Activated CD4-positive, alpha-beta T cell treated with anti-CD3 and anti-CD28 coated beads, Interleukin-2, amount 50 U/mL, for 1 hour (primary cell): ENCODE results near the gene NUP214.
"Not testable (repeated sequence)": the region's sequence is repeated elsewhere in the genome, so short reads cannot be mapped to it uniquely, and the experiment has no call there.

ENCODE experiments used
- DNase-seq: peaks from one replicate; pipeline ENCODE4 v3.0.0-alpha.2; 2020

NUP214 gene

DNA sequence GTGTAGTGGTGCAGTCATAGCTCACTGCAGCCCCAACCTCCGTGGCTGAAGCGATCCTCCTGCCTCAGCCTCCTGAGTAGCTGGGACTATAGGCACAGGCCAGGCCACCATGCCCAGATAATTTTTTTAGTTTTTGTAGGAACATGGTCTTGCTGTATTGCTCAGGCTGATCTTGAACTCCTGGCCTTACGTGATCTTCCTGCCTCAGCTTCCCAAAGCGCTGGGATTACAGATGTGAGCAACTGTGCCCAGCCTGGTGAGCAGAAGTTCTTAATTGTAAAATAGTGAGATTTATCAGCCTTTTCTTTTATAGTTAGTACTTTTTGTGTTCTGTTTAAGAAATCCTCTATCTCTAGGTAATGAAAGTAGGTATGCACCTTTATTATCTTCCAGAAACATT is 42.5 kb downstream of the NUP214 start:
- DNase-seq, result no peak

DNA sequence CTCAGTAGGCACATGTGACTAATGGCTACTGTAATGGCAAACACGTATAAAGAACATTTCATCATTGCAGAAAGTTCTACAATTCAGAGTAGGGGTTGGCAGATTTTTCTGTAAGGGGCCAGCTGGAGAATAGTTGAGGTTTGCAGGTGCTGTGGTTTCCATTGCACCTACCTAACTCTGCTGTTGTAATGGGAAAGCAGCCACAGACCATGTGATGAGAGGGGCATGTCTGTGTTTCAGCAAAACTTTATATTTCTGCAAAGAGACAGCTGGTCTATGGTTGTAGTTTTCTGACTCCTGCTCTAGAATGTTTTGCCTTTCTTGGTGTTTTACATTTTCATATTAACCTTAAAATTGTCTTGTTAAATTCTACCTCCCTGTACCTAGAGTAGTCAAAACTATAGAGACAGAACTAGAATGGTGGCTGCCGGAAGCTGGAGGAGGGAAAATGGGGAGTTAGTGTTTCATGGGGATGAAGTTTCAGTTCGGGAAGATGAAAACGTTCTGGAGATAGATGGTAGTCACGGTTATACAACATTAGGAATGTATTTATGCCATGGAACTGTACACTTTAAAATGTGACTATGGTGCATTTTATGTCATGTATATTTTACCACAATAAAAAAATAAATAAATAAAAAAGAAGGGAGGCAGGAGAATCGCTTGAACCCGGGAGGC is 44.3 kb downstream of the NUP214 start:
- DNase-seq, result no peak

DNA sequence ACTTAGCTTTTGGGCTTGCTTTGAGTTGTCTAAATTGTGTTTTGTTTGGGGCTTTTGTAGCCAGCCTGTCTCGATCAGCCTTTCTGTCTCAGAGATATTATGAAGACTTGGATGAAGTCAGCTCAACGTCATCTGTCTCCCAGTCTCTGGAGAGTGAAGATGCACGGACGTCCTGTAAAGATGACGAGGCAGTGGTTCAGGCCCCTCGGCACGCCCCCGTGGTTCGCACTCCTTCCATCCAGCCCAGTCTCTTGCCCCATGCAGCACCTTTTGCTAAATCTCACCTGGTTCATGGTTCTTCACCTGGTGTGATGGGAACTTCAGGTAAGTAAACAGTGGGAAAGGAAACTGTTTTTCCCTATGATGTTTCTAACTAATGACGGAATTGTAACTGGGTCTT is 48.6 kb downstream of the NUP214 start:
- no peak for DNase-seq

DNA sequence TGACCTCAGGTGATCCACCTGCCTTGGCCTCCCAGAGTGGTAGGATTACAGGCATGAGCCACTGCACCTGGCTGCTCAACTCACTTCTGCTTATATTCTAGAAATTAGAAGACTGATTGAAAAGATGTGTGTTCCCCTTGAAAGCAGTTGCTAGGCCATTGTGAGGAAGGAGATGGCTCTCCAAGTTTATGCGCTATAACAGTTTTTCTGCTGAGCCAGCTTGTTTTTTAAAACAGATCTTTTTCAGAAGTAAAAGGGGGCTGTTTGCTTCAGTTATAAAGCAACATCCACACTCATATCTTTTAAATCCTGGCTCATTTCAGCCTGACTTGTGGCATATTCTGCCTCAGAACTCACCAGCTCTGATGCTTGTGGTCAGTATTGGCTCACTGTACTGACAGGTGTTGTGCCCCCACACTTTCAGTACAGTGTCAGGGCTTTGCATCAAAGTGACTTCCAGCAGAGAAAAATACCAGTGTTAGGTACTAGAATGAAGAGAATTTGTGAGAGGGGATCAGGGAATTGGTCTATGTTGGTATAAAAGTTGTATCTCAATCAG is 49.4 kb downstream of the NUP214 start:
- no peak for DNase-seq

DNA sequence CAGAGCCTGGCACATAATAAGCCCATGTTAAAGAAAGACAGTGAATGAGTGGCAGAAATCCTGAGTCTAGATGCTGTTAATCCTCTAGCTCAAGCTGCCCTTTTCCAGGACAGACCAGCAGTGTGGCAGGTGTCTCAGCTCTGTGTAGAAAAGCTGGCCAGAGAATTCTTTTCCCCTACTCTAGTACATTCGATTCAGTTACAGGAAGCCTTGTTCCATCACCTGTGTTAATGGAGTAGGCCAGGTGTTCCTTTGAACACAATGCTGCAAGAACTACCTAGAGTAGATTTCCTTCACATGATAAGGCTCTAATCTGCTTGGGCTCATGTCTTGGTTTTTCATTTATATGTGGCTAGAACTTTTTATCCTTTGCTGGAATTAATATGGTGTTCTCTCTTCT is 52.5 kb downstream of the NUP214 start:
- no peak for DNase-seq

DNA sequence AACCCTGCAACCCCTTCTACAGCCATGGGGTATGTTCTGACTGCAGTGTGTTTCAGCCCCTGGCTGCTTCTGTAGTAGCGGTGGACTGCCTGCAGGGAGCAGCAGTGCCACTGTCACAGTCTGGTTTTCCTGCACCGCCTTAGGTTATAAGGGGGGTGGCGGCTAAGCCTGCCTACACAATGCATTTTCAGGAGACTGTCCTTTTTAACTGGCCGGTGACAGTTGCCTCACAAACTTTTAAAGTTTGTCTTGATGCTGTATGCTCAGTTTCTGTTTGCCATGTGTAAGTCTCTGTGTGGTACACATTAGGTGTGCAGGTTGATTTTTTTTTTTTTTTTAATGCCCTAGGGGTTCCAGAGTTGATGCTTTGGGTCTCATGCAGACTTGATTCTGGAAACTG is 53.0 kb downstream of the NUP214 start:
- DNase-seq, result peak; percentile 77

DNA sequence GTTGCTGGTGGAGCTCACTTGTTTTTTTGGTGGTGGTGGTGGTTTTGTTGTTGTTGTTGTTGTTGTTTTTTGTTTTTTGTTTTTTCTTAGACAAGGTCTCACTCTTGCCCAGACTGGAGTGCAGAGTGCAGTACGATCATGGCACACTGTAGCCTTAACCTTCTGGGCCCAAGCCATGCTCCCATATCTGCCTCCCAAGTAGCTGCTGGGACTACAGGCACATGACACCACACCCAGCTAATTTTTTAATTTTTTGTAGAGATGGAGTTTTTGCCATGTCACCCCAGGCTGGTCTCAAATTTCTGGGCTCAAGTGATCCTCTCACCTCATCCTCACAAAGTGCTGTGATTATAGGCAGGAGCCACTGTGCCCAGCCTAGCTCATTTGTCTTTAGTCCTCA is 53.5 kb downstream of the NUP214 start:
- DNase-seq, result no peak

DNA sequence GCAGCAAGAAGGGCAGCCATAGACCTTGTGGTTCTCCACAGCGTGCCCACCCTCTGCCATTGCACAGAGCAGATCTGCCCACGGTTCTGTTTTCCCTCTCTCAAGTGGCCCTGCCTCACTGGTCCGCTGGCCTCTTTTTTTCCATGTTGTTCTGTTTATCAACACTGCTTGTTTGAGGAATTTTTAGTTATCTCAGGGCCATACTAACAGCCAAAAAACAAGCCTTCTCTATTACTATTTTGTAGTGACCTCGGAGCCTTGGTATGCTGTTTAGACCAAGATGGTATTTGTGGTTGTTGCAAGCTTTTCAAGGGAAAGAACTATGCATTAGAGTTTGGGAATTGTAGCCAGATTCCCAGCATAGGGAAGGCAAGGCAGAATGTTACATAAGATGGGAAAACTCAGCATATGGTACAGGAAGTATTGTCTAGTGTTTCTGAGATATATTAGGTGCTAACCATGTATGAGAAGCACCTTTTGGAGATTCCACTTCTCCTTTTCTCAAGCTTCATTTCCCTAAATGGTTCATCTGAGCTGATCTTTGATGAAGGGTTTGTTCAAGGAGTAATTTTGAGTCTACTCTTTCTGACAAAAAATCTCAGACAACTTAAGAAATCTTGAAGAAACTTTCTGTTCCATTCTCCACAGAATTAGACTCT is 54.3 kb downstream of the NUP214 start:
- no peak for DNase-seq

DNA sequence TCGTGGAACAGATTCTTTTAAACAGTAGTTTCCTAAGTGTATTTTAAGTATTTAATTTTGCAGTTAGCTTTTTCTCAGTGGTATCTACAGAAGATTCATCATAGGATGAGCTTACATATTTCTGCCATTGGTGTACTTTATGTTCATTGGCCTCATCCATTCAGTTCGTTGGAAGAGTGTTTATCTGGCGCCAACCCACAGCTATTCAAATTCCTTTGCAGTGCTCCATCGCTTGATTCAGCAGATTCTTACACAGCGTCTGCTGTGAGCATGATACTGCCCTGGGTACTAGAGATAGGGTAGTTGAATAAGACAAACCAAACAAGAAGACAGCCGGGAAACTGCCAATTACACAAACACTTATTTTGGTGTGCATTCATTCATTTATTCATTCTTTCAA is 55.1 kb downstream of the NUP214 start:
- DNase-seq, result no peak

DNA sequence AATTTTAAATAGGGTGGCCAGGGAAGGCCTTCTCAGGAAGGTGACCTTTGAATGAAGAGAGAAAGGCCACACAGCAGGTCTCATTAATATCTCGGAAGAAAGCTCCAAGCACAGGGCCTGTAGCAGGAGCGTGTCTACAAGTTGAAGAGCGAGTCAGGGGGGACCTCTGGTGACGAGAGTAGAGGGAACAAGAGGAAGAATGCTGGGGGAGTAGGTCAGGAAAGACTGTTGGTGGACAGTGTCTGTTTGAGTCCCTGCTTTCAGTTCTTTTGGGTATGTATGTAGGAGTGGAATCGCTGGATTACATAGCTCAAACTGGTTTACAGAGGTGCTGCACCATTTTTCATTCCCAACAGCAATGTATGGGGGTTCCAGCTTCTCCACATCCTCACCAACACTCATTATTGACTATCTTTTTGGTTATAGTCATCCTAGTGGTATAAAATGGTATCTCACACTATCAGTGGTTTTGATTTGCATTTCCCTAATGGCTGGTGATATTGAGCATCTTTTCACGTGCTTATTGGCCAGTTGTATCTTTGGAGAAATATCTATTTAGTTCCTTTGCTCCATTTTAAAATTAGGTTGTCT is 55.8 kb downstream of the NUP214 start:
- no peak for DNase-seq

DNA sequence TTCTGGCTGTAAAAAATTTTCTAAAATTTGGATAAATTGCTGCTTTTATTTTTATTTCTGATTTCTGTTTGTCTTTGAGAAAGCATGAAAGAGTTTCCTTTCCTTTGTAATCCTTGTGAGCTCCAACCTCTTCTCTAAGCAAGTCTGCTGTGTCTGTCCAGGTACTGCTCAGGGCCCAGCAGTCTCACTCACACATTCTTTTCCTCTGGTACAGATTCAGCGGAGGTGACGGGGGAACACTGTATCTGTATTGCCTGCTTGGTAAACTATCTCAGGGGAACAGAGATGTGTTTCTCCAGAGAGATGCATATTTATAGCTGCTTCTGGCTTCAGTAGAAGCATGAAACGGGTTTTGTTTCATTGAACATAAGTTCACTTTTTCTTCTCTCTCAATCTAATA is 60.5 kb downstream of the NUP214 start:
- DNase-seq, result no peak

DNA sequence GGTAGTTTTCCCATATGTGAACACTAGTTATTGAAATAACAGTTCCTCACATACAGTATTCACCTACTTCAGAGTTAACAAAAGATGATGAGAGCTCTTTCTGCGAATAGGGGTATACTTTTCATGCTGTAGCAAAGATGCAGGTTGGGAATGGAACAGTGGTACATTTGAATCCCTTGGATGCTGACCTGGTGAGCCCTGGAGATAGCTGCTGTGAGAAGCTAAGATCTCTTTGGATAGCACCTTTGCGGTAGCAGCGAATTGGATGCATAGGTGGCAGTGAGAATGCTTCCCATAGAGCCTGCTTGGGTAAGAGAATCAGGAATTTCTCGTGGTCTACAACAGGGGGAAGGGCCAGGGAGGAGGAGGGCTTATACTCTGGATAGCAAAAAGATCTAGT is 61.2 kb downstream of the NUP214 start:
- no peak for DNase-seq

DNA sequence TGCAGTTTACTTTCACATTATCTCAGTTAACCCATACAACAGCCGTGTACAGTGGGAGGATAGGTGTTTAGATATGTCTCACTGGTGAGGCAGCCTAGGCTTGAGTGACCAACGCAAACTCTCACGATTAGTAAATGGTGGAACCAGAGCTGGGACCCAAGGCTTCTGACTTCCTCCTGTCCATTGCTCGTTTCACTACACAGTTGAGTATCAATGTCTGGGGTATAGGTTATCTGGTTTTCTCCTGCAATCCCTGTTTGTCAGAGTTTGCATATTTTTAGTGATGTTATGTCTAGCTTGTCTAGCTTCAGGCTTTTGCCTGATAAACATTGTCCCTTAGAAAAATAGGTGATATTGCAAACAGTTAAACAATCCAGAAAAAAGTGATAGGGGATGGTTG is 62.6 kb downstream of the NUP214 start:
- no peak for DNase-seq

DNA sequence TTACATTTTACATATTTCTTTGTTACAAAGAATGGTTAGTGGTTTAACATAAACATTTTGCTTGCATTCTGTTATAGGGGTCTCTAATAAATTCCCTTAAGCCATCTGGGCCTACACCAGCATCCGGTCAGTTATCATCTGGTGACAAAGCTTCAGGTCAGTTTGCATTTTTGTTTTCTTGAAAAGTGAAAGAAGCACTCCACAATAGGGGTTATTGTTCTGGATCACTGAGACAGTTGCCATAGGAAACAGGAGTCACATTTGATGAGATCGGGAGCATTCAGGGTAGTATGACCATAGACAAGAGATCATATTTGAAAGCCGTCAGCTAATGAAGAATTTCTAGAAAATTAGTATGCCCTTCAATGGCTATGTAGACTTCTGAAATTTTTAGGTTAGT is 63.6 kb downstream of the NUP214 start:
- DNase-seq, result no peak

DNA sequence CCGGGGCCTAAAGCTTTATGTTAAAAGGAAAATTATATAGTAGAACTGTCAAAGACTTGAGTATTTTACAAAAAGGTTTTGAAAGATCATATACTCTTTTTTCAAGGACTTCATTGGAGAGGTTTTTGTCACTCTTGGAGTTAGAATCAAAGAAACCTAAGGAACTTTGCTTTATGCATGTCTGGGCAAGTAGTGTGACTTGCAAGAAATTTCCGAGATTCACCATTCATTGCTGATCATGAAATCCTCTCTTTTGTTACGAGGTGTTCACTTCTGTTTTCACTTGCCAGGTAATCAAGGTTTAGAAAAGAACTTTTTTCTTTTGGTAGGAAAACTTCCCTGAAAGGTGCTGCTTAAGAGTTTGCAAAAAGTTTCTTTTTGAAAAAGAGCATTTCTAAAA is 64.8 kb downstream of the NUP214 start:
- DNase-seq, result no peak

DNA sequence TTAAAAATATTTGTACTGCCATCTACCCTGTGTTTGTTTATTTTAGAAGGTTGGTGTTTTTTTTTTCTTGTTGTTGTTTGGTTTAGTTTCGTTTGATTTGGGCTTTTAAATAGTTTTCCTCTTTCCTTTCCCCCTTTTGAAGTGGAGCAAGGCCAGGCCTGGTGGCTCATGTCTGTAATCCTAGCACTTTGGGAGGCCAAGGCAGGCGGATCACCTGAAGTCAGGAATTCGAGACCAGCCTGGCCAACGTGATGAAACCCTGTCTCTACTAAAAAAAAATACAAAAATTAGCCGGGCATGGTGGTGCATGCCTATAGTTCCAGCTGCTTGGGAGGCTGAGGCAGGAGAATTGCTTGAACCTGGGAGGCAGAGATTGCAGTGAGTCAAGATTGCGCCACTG is 65.6 kb downstream of the NUP214 start:
- not testable (repeated sequence) for DNase-seq

DNA sequence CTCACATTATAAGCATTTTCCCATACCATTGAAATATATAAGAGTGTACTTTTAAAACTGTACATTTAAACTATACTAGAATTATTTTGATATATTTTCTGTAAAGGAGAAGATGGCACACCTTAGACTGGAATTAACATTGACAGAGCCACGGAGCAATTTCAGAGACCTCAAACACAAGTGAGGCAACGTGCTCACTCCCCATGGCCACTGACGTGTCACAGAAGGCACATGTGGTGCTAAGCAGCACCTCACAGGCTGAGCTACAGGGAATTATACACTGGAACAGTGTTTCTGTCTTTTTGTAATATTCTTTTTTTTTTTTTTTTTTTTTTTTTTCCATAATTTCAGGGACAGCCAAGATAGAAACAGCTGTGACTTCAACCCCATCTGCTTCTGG is 66.5 kb downstream of the NUP214 start:
- no peak for DNase-seq

DNA sequence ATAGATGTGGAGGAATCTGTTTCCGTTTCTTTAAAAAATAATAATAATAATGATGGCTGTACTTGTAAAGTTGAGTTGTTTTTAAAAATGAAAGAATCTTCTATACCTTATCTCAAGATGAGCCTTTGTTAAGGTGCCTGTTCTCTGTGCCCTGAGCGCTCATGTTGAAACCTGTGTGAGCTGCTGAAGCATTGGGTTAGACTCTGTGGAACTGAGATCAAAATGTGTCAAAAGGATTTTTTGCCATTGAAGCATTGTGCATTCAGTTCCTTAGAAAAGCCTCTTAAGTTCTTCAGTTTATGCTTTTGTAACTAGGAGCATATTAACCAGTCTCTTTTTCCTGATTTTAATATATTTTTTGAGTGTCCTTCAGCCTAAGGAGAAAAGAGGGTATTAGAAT is 67.7 kb downstream of the NUP214 start:
- DNase-seq, result no peak

DNA sequence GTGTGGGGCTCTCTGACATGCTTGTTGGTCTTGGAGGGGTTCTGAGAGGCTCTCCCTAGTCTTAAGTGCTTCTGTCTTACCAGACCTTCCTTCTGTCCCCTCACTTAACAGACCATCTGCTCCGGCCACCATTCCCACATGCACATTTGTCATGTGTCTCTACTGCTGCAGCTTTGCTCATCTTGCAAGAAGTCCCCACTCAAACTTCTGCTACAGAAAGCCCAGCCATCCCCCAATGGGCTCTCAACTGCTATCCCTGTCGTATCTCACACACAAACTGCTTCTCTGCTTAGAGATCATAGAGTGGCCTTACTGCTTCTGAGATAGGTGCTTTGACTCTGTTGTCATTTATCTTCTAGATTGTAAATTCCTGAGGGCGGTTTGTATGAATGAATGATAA is 69.4 kb downstream of the NUP214 start:
- no peak for DNase-seq

DNA sequence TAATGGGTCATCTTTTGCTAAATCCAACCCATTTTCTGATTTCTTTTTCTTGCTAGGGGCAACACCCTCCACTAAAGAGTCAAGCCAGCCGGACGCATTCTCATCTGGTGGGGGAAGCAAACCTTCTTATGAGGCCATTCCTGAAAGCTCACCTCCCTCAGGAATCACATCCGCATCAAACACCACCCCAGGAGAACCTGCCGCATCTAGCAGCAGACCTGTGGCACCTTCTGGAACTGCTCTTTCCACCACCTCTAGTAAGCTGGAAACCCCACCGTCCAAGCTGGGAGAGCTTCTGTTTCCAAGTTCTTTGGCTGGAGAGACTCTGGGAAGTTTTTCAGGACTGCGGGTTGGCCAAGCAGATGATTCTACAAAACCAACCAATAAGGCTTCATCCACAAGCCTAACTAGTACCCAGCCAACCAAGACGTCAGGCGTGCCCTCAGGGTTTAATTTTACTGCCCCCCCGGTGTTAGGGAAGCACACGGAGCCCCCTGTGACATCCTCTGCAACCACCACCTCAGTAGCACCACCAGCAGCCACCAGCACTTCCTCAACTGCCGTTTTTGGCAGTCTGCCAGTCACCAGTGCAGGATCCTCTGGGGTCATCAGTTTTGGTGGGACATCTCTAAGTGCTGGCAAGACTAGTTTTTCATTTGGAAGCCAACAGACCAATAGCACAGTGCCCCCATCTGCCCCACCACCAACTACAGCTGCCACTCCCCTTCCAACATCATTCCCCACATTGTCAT is 72.0 kb downstream of the NUP214 start:
- no peak for DNase-seq

DNA sequence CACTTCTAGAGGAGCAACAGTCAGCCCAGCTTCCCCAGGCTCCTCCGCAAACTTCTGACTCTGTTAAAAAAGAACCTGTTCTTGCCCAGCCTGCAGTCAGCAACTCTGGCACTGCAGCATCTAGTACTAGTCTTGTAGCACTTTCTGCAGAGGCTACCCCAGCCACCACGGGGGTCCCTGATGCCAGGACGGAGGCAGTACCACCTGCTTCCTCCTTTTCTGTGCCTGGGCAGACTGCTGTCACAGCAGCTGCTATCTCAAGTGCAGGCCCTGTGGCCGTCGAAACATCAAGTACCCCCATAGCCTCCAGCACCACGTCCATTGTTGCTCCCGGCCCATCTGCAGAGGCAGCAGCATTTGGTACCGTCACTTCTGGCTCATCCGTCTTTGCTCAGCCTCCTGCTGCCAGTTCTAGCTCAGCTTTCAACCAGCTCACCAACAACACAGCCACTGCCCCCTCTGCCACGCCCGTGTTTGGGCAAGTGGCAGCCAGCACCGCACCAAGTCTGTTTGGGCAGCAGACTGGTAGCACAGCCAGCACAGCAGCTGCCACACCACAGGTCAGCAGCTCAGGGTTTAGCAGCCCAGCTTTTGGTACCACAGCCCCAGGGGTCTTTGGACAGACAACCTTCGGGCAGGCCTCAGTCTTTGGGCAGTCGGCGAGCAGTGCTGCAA is 72.8 kb downstream of the NUP214 start:
- no peak for DNase-seq

DNA sequence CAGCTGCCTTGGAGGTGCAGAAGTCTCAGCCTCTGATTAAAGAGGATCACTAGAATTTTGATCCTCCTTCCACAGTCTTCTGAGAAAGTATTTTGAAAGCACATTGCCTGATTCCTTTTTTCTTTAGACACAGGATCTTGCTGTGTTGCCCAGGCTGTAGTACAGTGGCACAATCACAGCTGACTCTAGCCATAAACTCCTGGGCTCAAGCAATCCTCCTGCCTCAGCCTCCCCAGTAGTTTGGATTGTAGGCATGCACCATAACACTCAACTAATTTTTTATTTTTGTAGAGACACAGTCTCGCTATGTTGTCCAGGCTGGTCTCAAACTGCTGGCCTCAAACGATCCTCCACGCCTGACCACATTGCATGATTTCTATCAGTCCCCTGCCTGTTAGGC is 76.5 kb downstream of the NUP214 start:
- no peak for DNase-seq
